Breast epithelium (tissue), 3 donors: Measurements from ENCODE around the gene URAD.

ENCODE experiments used
- POLR2A ChIP-seq: fragments of 450-650 bp; IDR thresholded peaks from one replicate; pipeline ENCODE4 v1.6.1; 2016; ENCODE audit warnings: antibody characterized with exemption, mild to moderate bottlenecking, moderate library complexity
- TF ChIP-seq, protein P1 (sequence below), 3 donors: fragments of 450-650 bp; IDR thresholded peaks; one replicate each; pipeline ENCODE4 v1.5.1; 2016 to 2017; ENCODE audit warnings: antibody characterized with exemption in 3 of 3, mild to moderate bottlenecking in 3 of 3, moderate library complexity in 3 of 3

DNA sequence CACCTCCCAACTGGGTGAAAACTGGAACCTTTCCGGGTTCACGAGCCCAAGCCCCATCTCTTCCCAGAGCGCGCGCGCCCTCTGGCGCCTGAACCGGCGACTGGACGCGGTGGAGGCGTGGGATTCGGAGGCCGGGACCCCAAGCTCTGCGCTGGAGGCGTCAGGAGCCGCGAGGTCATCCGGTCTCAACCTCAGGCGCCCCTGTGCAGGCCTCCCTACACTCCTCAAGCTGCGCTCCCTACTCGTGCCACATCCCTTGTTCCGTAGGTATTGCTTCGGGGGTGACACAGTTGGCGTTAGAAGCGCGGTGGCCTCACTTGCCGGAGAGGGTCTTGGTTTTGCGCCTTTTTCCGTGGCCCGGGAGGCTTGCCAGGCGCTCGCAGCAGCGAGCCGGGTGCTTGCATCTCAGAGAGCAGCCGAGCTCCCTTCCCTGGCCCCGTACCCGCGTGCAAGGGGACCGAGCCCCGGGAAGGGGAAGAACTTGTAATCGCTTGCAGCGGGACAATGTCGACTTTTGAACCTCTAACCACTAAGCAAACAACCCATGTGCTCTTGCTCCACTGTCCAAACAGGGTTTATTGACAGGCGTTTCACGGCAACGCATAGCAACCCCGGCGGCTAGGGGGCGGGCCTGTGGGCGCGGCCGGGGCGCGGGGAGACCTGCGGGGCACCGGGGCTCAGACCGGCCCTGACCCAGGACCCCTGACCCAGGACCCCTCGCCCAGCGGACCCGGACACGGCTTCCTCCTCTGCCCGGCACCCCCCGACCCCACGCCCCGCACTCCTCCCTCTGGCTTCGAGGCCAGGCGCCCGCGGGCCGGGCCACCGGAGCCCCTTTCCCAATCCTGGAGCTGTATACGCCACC, 27.9 kb downstream of the URAD start:
- TF ChIP-seq POLR2A: no peak
- TF ChIP-seq, protein P1, sequence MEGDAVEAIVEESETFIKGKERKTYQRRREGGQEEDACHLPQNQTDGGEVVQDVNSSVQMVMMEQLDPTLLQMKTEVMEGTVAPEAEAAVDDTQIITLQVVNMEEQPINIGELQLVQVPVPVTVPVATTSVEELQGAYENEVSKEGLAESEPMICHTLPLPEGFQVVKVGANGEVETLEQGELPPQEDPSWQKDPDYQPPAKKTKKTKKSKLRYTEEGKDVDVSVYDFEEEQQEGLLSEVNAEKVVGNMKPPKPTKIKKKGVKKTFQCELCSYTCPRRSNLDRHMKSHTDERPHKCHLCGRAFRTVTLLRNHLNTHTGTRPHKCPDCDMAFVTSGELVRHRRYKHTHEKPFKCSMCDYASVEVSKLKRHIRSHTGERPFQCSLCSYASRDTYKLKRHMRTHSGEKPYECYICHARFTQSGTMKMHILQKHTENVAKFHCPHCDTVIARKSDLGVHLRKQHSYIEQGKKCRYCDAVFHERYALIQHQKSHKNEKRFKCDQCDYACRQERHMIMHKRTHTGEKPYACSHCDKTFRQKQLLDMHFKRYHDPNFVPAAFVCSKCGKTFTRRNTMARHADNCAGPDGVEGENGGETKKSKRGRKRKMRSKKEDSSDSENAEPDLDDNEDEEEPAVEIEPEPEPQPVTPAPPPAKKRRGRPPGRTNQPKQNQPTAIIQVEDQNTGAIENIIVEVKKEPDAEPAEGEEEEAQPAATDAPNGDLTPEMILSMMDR (IDR thresholded peaks at IDR 0.05): no peak
